Measurements from ENCODE around the gene CLEC14A.

CLEC14A gene

GRCh38 chr14:38206689-38207376 is 49.1 kb downstream of the CLEC14A start:
- no peak overlapping the region for H3K27ac ChIP-seq
- no peak for TF ChIP-seq CTCF (IDR thresholded peaks at IDR 0.05)
- no peak for TF ChIP-seq ZFX (IDR thresholded peaks at IDR 0.05; ENCODE audit: borderline replicate concordance)

- H3K27ac ChIP-seq = no peak overlapping the region
- no peak for TF ChIP-seq ZFX (IDR thresholded peaks at IDR 0.05; ENCODE audit: borderline replicate concordance)
- no peak for TF ChIP-seq CTCF (IDR thresholded peaks at IDR 0.05)
These were observed 49.8 kb downstream of the CLEC14A start for GRCh38 chr14:38205949-38206665.

- no peak overlapping the region for H3K27ac ChIP-seq
- no peak for TF ChIP-seq ZFX (IDR thresholded peaks at IDR 0.05; ENCODE audit: borderline replicate concordance)
- TF ChIP-seq CTCF (IDR thresholded peaks at IDR 0.05) = no peak
These were observed 50.6 kb downstream of the CLEC14A start for GRCh38 chr14:38205119-38205813.

- TF ChIP-seq ZFX (IDR thresholded peaks at IDR 0.05; ENCODE audit: borderline replicate concordance) (no peak), CTCF (IDR thresholded peaks at IDR 0.05) (no peak)
- H3K27ac ChIP-seq = no peak overlapping the region
These were observed 51.2 kb downstream of the CLEC14A start for GRCh38 chr14:38204719-38205115.

All from 22Rv1 (cell line).